ENCODE measurements around the gene RANBP17.
"Not testable (repeated sequence)": the region's sequence is repeated elsewhere in the genome, so short reads cannot be mapped to it uniquely, and the experiment has no call there.

RANBP17 gene

GRCh38 chr5:171258737-171259415 is 397.1 kb downstream of the RANBP17 start:
- DNase-seq, result no peak

- no peak for DNase-seq
These were observed 399.5 kb downstream of the RANBP17 start for GRCh38 chr5:171261361-171261760.

GRCh38 chr5:171261904-171262303 is 400.1 kb downstream of the RANBP17 start:
- no peak for DNase-seq

- no peak for DNase-seq
These were observed 401.4 kb downstream of the RANBP17 start for GRCh38 chr5:171263181-171263580.

- DNase-seq, result no peak
These were observed 403.0 kb downstream of the RANBP17 start for GRCh38 chr5:171264843-171265242.

- DNase-seq, result no peak
These were observed 407.1 kb downstream of the RANBP17 start for GRCh38 chr5:171268700-171269620.

GRCh38 chr5:171269717-171270116 is 407.9 kb downstream of the RANBP17 start:
- DNase-seq, result peak; percentile 18

GRCh38 chr5:171270136-171270535 is 408.3 kb downstream of the RANBP17 start:
- no peak for DNase-seq

GRCh38 chr5:171271798-171272197 is 410.0 kb downstream of the RANBP17 start:
- DNase-seq, result no peak

GRCh38 chr5:171272996-171273970 is 411.5 kb downstream of the RANBP17 start:
- no peak for DNase-seq

- DNase-seq, result no peak
These were observed 414.2 kb downstream of the RANBP17 start for GRCh38 chr5:171275841-171276544.

- DNase-seq, result no peak
These were observed 421.9 kb downstream of the RANBP17 start for GRCh38 chr5:171283753-171284152.

GRCh38 chr5:171285465-171285864 is 423.6 kb downstream of the RANBP17 start:
- DNase-seq, result no peak

- no peak for DNase-seq
These were observed 426.2 kb downstream of the RANBP17 start for GRCh38 chr5:171288066-171288465.

GRCh38 chr5:171291371-171291770 is 429.6 kb downstream of the RANBP17 start:
- no peak for DNase-seq

GRCh38 chr5:171295299-171295698 is 433.5 kb downstream of the RANBP17 start:
- no peak for DNase-seq

GRCh38 chr5:171295801-171296200 is 434.0 kb downstream of the RANBP17 start:
- DNase-seq, result no peak

- not testable (repeated sequence) for DNase-seq
These were observed 436.1 kb downstream of the RANBP17 start for GRCh38 chr5:171297941-171298340.

GRCh38 chr5:171299228-171299627 is 437.4 kb downstream of the RANBP17 start:
- DNase-seq, result no peak

- DNase-seq, result no peak
These were observed 438.0 kb downstream of the RANBP17 start for GRCh38 chr5:171299851-171300250.

GRCh38 chr5:171300358-171300757 is 438.5 kb downstream of the RANBP17 start:
- no peak for DNase-seq

GRCh38 chr5:171306166-171306565 is 444.3 kb downstream of the RANBP17 start:
- no peak for DNase-seq
